Measurements from ENCODE around the gene RTN4RL2. TPM values are rescaled to one million over a fixed set of nuclear protein-coding genes. Genes with fewer than 3 reads are reported as not detected.

Gene RTN4RL2
- under 1 TPM in 3 of 5 experiments, not detected in 2; 0.19 to 0.47 (median 0.27) TPM for total RNA-seq
- polyA plus RNA-seq = under 1 TPM; 0.08 to 0.44 TPM
- total RNA-seq = not detected

DNA sequence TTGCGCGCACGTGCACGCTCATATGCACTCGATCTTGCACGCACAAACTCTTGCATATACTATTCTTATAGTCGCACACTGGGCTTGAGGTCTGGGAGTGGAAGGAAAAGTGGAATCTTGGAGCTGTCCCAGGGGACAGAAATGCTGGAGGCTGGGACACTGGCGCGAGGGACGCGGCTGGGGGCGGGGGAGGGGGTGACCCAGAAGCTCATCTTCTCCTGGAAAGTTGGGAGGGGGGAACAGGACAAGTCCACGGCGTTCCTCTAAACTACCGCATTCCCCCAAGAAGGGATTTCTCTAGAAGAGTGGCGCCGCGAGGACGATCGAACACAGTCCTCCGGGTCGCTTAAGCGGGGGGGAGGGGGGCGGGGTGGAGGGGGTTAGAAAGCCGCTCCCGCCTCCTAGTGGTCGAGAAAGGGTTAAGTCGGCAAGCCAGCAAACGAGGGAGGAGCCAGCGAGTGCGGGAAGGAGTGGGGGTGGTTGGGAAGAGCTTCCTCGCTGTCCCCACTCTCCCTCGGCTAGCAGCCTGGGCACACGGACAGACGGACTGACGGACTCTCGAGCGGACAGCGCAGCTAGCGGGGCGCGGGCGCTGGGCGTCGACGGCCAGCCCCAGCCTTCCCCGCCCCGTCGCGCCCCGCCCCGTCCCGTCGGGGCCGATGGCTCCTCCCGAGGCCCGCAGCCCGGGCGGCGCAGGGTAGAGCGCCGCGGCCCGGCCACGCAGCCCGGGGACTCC is at the start of gene RTN4RL2:
RTN4RL2 (plus strand) TSS at position 507 of the 736 bp plus-strand sequence. CDS start 338 bp downstream, outside the sequence.
- peaks cover 22 to 68% (median 32%) of the 10 kb centered on the region in 5 donors for H3K27me3 Mint-ChIP-seq
- intact Hi-C loops (cut with micrococcal nuclease) = no loop called here
- CTCF ChIA-PET = interaction anchor here (0.7 to 5.9 kb wide), 8 partner anchors 13 to 115 kb away, joined by 3 to 107 read pairs (median 4); partner anchors contain the start of gene TIMM10

GRCh38 chr11:57413681-57414080 is 46.6 kb upstream of the RTN4RL2 start:
- Mint-ChIP-seq H3K27me3 (no peaks in the 10 kb centered on the region), H3K4me1 (peaks cover 0 to 7% (median 5%) of the 10 kb centered on the region in 7 donors), H3K4me3 (no peak overlapping the region), H3K9me3 (peaks cover 0 to 3% (median 0%) of the 10 kb centered on the region in 11 donors), H3K36me3 (peaks cover 12 to 74% (median 35%) of the 10 kb centered on the region in 5 donors), H3K27ac (peak overlapping the region in 4 of 9 donors; percentile 7 to 63 (median 30))
- ChIA-PET POLR2A (no interaction called here), CTCF (no interaction called here)
- no peak for ATAC-seq
- no peaks in the 10 kb centered on the region for H3K4me1 ChIP-seq (ENCODE audit: control insufficient read depth in 2 of 2, insufficient read depth in 2 of 2, low read length in 2 of 2)
- no peak overlapping the region for H3K27ac ChIP-seq (ENCODE audit: low read depth, low read length)
- H3K36me3 ChIP-seq (ENCODE audit: control insufficient read depth in 2 of 3, insufficient read depth in 3 of 3, low read length in 3 of 3) = peaks cover 3 to 59% (median 4%) of the 10 kb centered on the region in 3 experiments
- intact Hi-C loops (cut with micrococcal nuclease) = no loop called here
- H3K4me3 ChIP-seq (ENCODE audit: low read length) = no peak overlapping the region
- H3K27me3 ChIP-seq (ENCODE audit: control insufficient read depth in 2 of 2, insufficient read depth in 2 of 2, low read length in 2 of 2) = no peaks in the 10 kb centered on the region
- DNase-seq = no peak
- H3K9me3 ChIP-seq (ENCODE audit: control insufficient read depth in 2 of 3, low read length in 3 of 3) = no peaks in the 10 kb centered on the region

More for the DNA sequence above, at the start of gene RTN4RL2:
- Mint-ChIP-seq H3K36me3 (no peaks in the 10 kb centered on the region), H3K27ac (peak within 1 kb of the TSS in 1 of 9 donors; percentile 42), H3K4me1 (peaks cover 17 to 40% (median 26%) of the 10 kb centered on the region in 7 donors), H3K9me3 (peaks cover 0 to 2% (median 0%) of the 10 kb centered on the region in 11 donors), H3K4me3 (peak within 1 kb of the TSS; percentile 73 to 99 (median 86))
- H3K27ac ChIP-seq (ENCODE audit: low read depth, low read length) = no peak within 1 kb of the TSS
- no peaks in the 10 kb centered on the region for H3K36me3 ChIP-seq (ENCODE audit: control insufficient read depth in 2 of 3, insufficient read depth in 3 of 3, low read length in 3 of 3)
- DNase-seq = peak in 2 of 9 donors; percentile 26 to 46
- peaks cover 12% of the 10 kb centered on the region in 2 donors for H3K27me3 ChIP-seq (ENCODE audit: control insufficient read depth in 2 of 2, insufficient read depth in 2 of 2, low read length in 2 of 2)
- POLR2A ChIA-PET = no interaction called here
- H3K4me3 ChIP-seq (ENCODE audit: low read length) = peak within 1 kb of the TSS; percentile 56
- H3K4me1 ChIP-seq (ENCODE audit: control insufficient read depth in 2 of 2, insufficient read depth in 2 of 2, low read length in 2 of 2) = peaks cover 26% of the 10 kb centered on the region in 2 donors
- ATAC-seq = peak; percentile 53
- H3K9me3 ChIP-seq (ENCODE audit: control insufficient read depth in 2 of 3, low read length in 3 of 3) = no peaks in the 10 kb centered on the region

DNA sequence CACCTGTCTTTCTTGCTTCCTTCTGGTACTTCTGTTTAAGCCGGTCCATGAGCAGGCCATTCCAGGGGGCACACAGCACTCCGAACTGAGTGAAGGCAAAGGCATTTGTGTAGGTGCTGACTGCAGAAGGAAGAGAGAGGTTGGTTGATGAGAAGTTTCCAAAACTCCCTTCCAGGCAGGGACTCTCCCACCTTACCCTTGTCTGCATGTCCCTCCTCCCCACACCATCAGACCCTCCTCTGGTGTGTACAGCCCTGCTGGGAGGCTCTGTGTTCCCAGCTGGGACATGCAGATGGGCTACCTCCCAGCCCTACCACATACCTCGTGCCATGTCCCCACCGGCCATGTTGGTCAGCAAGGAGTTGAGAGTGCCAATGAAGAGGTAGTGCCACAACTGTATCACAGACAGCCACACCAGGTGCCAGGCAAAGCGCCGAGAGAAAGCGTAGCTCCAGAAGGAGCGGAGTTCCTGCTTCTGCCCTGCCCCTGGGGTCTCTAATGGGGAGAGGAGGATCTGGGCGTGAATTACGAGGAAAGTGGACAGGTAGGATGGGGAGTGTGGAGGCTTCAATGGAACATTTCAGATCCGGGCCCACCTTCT is 45.6 kb upstream of the RTN4RL2 start:
- Histone ChIP-seq H3K9me3 (ENCODE audit: control insufficient read depth in 2 of 3, low read length in 3 of 3) (no peaks in the 10 kb centered on the region), H3K27ac (ENCODE audit: low read depth, low read length) (no peak overlapping the region), H3K27me3 (ENCODE audit: control insufficient read depth in 2 of 2, insufficient read depth in 2 of 2, low read length in 2 of 2) (no peaks in the 10 kb centered on the region), H3K4me1 (ENCODE audit: control insufficient read depth in 2 of 2, insufficient read depth in 2 of 2, low read length in 2 of 2) (no peaks in the 10 kb centered on the region), H3K36me3 (ENCODE audit: control insufficient read depth in 2 of 3, insufficient read depth in 3 of 3, low read length in 3 of 3) (peaks cover 3 to 49% (median 4%) of the 10 kb centered on the region in 3 experiments), H3K4me3 (ENCODE audit: low read length) (no peak overlapping the region)
- Mint-ChIP-seq H3K4me3 (no peak overlapping the region), H3K4me1 (peaks cover 0 to 9% (median 5%) of the 10 kb centered on the region in 7 donors), H3K27ac (no peak overlapping the region), H3K9me3 (peaks cover 0 to 3% (median 0%) of the 10 kb centered on the region in 11 donors), H3K27me3 (no peaks in the 10 kb centered on the region), H3K36me3 (peaks cover 12 to 72% (median 35%) of the 10 kb centered on the region in 5 donors)
- ChIA-PET CTCF (no interaction called here), POLR2A (no interaction called here)
- intact Hi-C loops (cut with micrococcal nuclease) = no loop called here
- DNase-seq (no peak), ATAC-seq (no peak)

GRCh38 chr11:57416436-57416835 is 43.9 kb upstream of the RTN4RL2 start:
- Mint-ChIP-seq H3K9me3 (peaks cover 0 to 3% (median 0%) of the 10 kb centered on the region in 11 donors), H3K27ac (no peak overlapping the region), H3K4me3 (no peak overlapping the region), H3K27me3 (no peaks in the 10 kb centered on the region), H3K36me3 (peaks cover 12 to 74% (median 38%) of the 10 kb centered on the region in 5 donors), H3K4me1 (peaks cover 0 to 6% (median 5%) of the 10 kb centered on the region in 7 donors)
- Histone ChIP-seq H3K27me3 (ENCODE audit: control insufficient read depth in 2 of 2, insufficient read depth in 2 of 2, low read length in 2 of 2) (no peaks in the 10 kb centered on the region), H3K27ac (ENCODE audit: low read depth, low read length) (no peak overlapping the region), H3K4me1 (ENCODE audit: control insufficient read depth in 2 of 2, insufficient read depth in 2 of 2, low read length in 2 of 2) (peaks cover 0 to 2% of the 10 kb centered on the region in 2 donors), H3K9me3 (ENCODE audit: control insufficient read depth in 2 of 3, low read length in 3 of 3) (no peaks in the 10 kb centered on the region), H3K4me3 (ENCODE audit: low read length) (no peak overlapping the region), H3K36me3 (ENCODE audit: control insufficient read depth in 2 of 3, insufficient read depth in 3 of 3, low read length in 3 of 3) (peaks cover 3 to 42% (median 4%) of the 10 kb centered on the region in 3 experiments)
- ATAC-seq (no peak), DNase-seq (no peak)
- intact Hi-C loops (cut with micrococcal nuclease) = no loop called here
- POLR2A ChIA-PET = no interaction called here
- CTCF ChIA-PET = no interaction called here

DNA sequence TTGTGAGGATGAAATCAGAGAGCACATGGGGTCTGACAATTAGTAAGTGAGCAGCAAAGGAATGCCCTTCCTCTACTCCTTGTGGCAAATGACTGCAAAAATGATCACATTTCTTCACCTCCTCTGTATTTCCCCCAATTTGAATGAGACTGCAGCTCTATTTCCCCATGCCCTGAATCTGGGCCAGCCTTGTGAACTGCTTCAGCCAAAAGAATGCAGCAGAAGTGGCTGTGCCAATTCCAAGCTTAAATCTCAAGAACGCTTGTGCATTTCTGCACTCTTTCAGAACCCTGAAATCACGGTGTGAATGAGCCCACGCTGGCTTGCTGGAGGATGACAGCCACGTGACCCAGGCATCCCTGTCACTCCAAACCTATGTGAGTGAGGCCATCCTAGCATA is 43.3 kb upstream of the RTN4RL2 start:
- Mint-ChIP-seq H3K27ac (no peak overlapping the region), H3K36me3 (peaks cover 12 to 74% (median 43%) of the 10 kb centered on the region in 5 donors), H3K27me3 (no peaks in the 10 kb centered on the region), H3K4me3 (no peak overlapping the region), H3K9me3 (peaks cover 0 to 3% (median 0%) of the 10 kb centered on the region in 11 donors), H3K4me1 (peaks cover 3 to 8% (median 5%) of the 10 kb centered on the region in 7 donors)
- no peak overlapping the region for H3K27ac ChIP-seq (ENCODE audit: low read depth, low read length)
- peaks cover 0 to 8% of the 10 kb centered on the region in 2 donors for H3K4me1 ChIP-seq (ENCODE audit: control insufficient read depth in 2 of 2, insufficient read depth in 2 of 2, low read length in 2 of 2)
- DNase-seq = no peak
- ChIA-PET POLR2A (interaction anchor here (0.7 kb wide), 1 partner anchor 1221 kb away, joined by 3 read pairs; no protein-coding TSS in a partner anchor), CTCF (no interaction called here)
- intact Hi-C loops (cut with micrococcal nuclease) = no loop called here
- no peak overlapping the region for H3K4me3 ChIP-seq (ENCODE audit: low read length)
- H3K9me3 ChIP-seq (ENCODE audit: control insufficient read depth in 2 of 3, low read length in 3 of 3) = no peaks in the 10 kb centered on the region
- ATAC-seq = no peak
- H3K36me3 ChIP-seq (ENCODE audit: control insufficient read depth in 2 of 3, insufficient read depth in 3 of 3, low read length in 3 of 3) = peaks cover 3 to 42% (median 4%) of the 10 kb centered on the region in 3 experiments
- no peaks in the 10 kb centered on the region for H3K27me3 ChIP-seq (ENCODE audit: control insufficient read depth in 2 of 2, insufficient read depth in 2 of 2, low read length in 2 of 2)

- ChIA-PET CTCF (interaction anchor here (0.6 kb wide), 2 partner anchors 12 to 208 kb away, joined by 4 to 6 read pairs; no protein-coding TSS in a partner anchor), POLR2A (no interaction called here)
- ATAC-seq (no peak), DNase-seq (no peak)
- H3K4me1 ChIP-seq (ENCODE audit: control insufficient read depth in 2 of 2, insufficient read depth in 2 of 2, low read length in 2 of 2) = peaks cover 0 to 11% of the 10 kb centered on the region in 2 donors
- Mint-ChIP-seq H3K4me3 (no peak overlapping the region), H3K27me3 (no peaks in the 10 kb centered on the region), H3K36me3 (peaks cover 14 to 72% (median 37%) of the 10 kb centered on the region in 5 donors), H3K4me1 (peaks cover 5 to 19% (median 12%) of the 10 kb centered on the region in 7 donors), H3K9me3 (peaks cover 0 to 3% (median 0%) of the 10 kb centered on the region in 11 donors), H3K27ac (no peak overlapping the region)
- intact Hi-C loops (cut with micrococcal nuclease) = no loop called here
- H3K4me3 ChIP-seq (ENCODE audit: low read length) = no peak overlapping the region
- H3K9me3 ChIP-seq (ENCODE audit: control insufficient read depth in 2 of 3, low read length in 3 of 3) = no peaks in the 10 kb centered on the region
- H3K36me3 ChIP-seq (ENCODE audit: control insufficient read depth in 2 of 3, insufficient read depth in 3 of 3, low read length in 3 of 3) = peaks cover 3 to 46% (median 4%) of the 10 kb centered on the region in 3 experiments
- H3K27me3 ChIP-seq (ENCODE audit: control insufficient read depth in 2 of 2, insufficient read depth in 2 of 2, low read length in 2 of 2) = no peaks in the 10 kb centered on the region
- H3K27ac ChIP-seq (ENCODE audit: low read depth, low read length) = no peak overlapping the region
Measured at GRCh38 chr11:57418131-57418530, 42.2 kb upstream of the RTN4RL2 start.

Data from naive thymus-derived CD4-positive, alpha-beta T cell (primary cell).